22Rv1 (cell line): ENCODE data around the gene LMCD1.

Experiments used
- CTCF ChIP-seq: fragments of 450-650 bp; IDR thresholded peaks from 2 replicates; pipeline ENCODE4 v1.5.1; 2017; ENCODE audit warnings: mild to moderate bottlenecking
- ZFX ChIP-seq: fragments of 450-650 bp; IDR thresholded peaks from 2 replicates; pipeline ENCODE4 v1.6.1; 2017; ENCODE audit warnings: antibody characterized with exemption, borderline replicate concordance

- no peak for TF ChIP-seq CTCF
- TF ChIP-seq ZFX: no peak
Measured at GRCh38 chr3:8538913-8539312, 37.3 kb downstream of the LMCD1 start.
